Neural crest cell (in vitro differentiated cells): ENCODE measurements around the gene NR5A1. TPM values are rescaled to one million over a fixed set of nuclear protein-coding genes. Genes with fewer than 3 reads are reported as not detected.

Source experiments
- DNase-seq: peaks from one replicate; pipeline ENCODE4 v3.0.0; 2021; ENCODE audit warnings: low read depth, mixed read lengths, low spot score
- H3K27ac Mint-ChIP-seq: one replicate; pipeline ENCODE4 v1.8.0; 2021; ENCODE audit warnings: mild to moderate bottlenecking, mixed read lengths; ENCODE audit not compliant: unreplicated experiment
- H3K27me3 Mint-ChIP-seq: 2 replicates; pipeline ENCODE4 v1.8.0; 2021; ENCODE audit warnings: low read depth, mild to moderate bottlenecking, mixed read lengths
- H3K36me3 Mint-ChIP-seq: 2 replicates; pipeline ENCODE4 v1.8.0; 2021; ENCODE audit warnings: low read depth, mild to moderate bottlenecking, mixed read lengths
- H3K4me1 Mint-ChIP-seq: 2 replicates; pipeline ENCODE4 v1.8.0; 2021; ENCODE audit warnings: mixed read lengths
- H3K4me3 Mint-ChIP-seq: one replicate; pipeline ENCODE4 v1.8.0; 2021; ENCODE audit warnings: mild to moderate bottlenecking, mixed read lengths
- H3K9me3 Mint-ChIP-seq: 2 replicates; pipeline ENCODE4 v1.8.0; 2021; ENCODE audit warnings: mixed read lengths
- total RNA-seq: library from RNA; stranded (reverse); gene quantifications from 2 replicates; pipeline ENCODE4 v1.2.1, GENCODE V29; 2021
- TF ChIP-seq, protein P1 (sequence below): fragments of 200-600 bp; sonication (generic); conservative IDR thresholded peaks from 2 replicates; pipeline ENCODE4 v1.5.0; 2021; ENCODE audit warnings: antibody characterized with exemption, mild to moderate bottlenecking

NR5A1 gene
- total RNA-seq, 1 donor from 2014 or later, result 0.35 TPM

DNA sequence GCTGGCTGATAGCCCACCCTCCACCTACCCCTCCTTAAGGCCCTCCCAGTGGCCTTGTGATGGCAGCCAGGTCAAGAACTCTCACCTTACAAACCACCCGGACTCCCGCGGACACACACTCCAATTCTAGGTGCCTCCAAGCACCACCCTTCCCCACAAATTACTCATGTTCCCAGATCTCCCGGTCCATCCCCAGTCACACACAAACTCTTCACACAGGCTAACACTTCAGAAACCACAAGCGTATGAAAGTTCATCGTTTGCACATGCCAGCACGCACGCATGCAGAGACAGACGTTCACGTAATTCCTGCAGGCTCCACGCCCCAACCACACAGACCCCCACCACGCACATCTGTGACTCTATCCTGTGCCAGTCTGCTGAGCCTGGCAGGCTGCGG, 18.0 kb downstream of the NR5A1 start:
- H3K4me3 Mint-ChIP-seq, result no peak overlapping the region
- peaks cover 17% of the 10 kb centered on the region for H3K27me3 Mint-ChIP-seq
- H3K9me3 Mint-ChIP-seq, result no peaks in the 10 kb centered on the region
- no peak for DNase-seq
- TF ChIP-seq, protein P1, sequence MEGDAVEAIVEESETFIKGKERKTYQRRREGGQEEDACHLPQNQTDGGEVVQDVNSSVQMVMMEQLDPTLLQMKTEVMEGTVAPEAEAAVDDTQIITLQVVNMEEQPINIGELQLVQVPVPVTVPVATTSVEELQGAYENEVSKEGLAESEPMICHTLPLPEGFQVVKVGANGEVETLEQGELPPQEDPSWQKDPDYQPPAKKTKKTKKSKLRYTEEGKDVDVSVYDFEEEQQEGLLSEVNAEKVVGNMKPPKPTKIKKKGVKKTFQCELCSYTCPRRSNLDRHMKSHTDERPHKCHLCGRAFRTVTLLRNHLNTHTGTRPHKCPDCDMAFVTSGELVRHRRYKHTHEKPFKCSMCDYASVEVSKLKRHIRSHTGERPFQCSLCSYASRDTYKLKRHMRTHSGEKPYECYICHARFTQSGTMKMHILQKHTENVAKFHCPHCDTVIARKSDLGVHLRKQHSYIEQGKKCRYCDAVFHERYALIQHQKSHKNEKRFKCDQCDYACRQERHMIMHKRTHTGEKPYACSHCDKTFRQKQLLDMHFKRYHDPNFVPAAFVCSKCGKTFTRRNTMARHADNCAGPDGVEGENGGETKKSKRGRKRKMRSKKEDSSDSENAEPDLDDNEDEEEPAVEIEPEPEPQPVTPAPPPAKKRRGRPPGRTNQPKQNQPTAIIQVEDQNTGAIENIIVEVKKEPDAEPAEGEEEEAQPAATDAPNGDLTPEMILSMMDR, result no peak
- peak overlapping the region; percentile 0 for H3K27ac Mint-ChIP-seq
- peaks cover 29% of the 10 kb centered on the region for H3K4me1 Mint-ChIP-seq
- no peaks in the 10 kb centered on the region for H3K36me3 Mint-ChIP-seq

GRCh38 chr9:124488641-124489210, 18.5 kb downstream of the NR5A1 start:
- Mint-ChIP-seq H3K27ac (no peak overlapping the region), H3K27me3 (peaks cover 16% of the 10 kb centered on the region), H3K9me3 (no peaks in the 10 kb centered on the region), H3K4me1 (peaks cover 29% of the 10 kb centered on the region), H3K36me3 (no peaks in the 10 kb centered on the region), H3K4me3 (no peak overlapping the region)
- DNase-seq, result no peak
- TF ChIP-seq, protein P1, result no peak

DNA sequence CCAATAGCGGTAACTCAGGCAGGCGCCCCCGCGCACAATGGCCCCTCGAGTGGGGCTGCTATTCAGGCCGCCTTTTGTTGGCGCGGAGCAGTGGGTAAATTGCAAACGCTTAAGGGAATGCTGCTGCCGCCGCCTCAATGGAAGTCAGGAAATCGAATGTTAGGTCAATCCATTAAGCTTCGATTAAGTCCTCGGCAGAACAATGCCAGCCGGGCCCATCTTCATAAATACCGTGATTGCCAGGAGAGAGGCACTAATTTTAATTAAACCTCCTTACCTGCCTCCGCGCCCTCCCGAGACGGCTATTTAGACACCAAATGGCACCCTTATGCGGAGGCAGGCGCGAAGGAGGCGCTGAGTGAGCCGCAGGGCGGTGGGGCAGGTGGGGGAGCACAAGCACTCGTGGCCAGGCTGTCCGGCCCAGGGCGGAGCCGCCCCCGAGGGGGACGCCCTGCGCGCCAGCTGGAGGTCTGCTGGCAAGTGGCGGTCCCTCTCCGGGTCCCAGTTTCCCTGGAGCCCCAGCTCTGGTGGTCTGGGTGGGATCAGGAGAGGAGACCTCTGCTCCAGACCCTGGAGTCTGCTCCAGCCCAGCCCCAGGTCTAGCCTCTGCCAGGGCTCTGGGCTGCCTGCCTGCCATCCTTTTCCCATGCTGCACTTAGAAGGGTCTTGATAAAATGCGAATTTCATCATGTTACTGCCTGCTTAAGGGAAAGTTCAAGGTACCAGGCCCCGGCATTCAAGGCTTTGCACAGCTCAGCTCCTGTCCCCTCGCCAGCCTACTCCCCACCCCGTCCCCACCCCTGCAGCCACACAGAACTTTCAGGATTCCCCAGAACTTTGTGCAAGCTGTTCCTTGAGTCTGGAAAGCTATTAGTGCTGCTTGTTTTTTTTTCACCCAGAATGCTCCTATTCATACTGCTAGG, 19.7 kb downstream of the NR5A1 start:
- H3K9me3 Mint-ChIP-seq, result no peaks in the 10 kb centered on the region
- TF ChIP-seq, protein P1, result no peak
- no peaks in the 10 kb centered on the region for H3K36me3 Mint-ChIP-seq
- no peak for DNase-seq
- peaks cover 33% of the 10 kb centered on the region for H3K4me1 Mint-ChIP-seq
- H3K4me3 Mint-ChIP-seq, result peak overlapping the region; percentile 52
- H3K27ac Mint-ChIP-seq, result no peak overlapping the region
- H3K27me3 Mint-ChIP-seq, result peaks cover 19% of the 10 kb centered on the region

- TF ChIP-seq, protein P1, result no peak
- Mint-ChIP-seq H3K4me3 (peak overlapping the region; percentile 52), H3K4me1 (peaks cover 34% of the 10 kb centered on the region), H3K36me3 (no peaks in the 10 kb centered on the region), H3K27ac (no peak overlapping the region), H3K27me3 (peaks cover 20% of the 10 kb centered on the region), H3K9me3 (no peaks in the 10 kb centered on the region)
- DNase-seq, result no peak
These were observed 20.4 kb downstream of the NR5A1 start for GRCh38 chr9:124486778-124487259.

GRCh38 chr9:124485936-124486335, 21.3 kb downstream of the NR5A1 start:
- Mint-ChIP-seq H3K4me1 (peaks cover 37% of the 10 kb centered on the region), H3K4me3 (no peak overlapping the region), H3K36me3 (no peaks in the 10 kb centered on the region), H3K27ac (no peak overlapping the region), H3K27me3 (peaks cover 23% of the 10 kb centered on the region), H3K9me3 (no peaks in the 10 kb centered on the region)
- TF ChIP-seq, protein P1, result no peak
- DNase-seq, result no peak
